DOHH2 (cell line): ENCODE data around the gene BDH1.

Source experiments
- EZH2phosphoT487 ChIP-seq: fragments of 200-600 bp; sonication (generic); IDR thresholded peaks from 2 replicates; pipeline ENCODE4 v1.6.1; 2017; ENCODE audit warnings: borderline replicate concordance, mild to moderate bottlenecking, antibody characterized with exemption, low read length, moderate library complexity, mixed read lengths
- TF ChIP-seq, protein P1 (sequence below): fragments of 200-600 bp; sonication (generic); IDR thresholded peaks from one replicate; pipeline ENCODE4 v1.5.1; 2014; ENCODE audit warnings: antibody characterized with exemption, mild to moderate bottlenecking, low read depth, low read length; ENCODE audit not compliant: poor library complexity, severe bottlenecking

DNA sequence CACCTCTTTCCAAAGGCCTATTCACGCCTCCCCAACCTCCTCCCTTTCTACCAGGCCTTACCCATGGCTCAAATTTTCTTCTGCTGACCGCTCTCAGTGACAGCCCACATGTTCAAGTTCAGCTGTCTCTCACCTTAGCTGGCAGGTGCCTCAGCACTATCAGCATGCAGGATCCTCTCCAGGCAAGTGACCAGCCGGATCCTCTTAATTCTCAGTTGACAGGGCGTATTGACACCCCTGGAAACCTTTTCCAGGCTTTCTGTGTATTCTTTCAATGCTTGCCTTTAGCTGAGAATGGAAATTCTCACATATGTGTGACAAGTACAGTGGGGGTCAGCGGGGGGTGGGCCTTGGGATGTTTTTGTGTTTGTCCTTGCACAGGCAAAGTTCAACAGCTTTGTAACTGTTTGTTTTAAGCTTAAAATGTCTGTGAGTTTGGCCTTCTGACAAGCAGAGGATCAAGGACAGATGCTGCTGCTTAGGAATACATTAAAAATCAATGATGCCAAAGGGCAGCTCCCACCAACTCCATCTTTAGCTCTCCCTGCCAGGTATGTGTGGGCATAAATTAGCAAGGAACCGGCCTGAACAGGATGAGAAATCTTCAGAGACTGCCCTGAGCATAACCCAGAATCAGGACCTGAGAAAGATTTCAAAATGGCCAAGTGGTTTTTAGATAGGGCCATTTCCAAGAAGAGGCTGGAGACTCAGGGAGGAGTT, 17.4 kb upstream of the BDH1 start:
- TF ChIP-seq, protein P1, sequence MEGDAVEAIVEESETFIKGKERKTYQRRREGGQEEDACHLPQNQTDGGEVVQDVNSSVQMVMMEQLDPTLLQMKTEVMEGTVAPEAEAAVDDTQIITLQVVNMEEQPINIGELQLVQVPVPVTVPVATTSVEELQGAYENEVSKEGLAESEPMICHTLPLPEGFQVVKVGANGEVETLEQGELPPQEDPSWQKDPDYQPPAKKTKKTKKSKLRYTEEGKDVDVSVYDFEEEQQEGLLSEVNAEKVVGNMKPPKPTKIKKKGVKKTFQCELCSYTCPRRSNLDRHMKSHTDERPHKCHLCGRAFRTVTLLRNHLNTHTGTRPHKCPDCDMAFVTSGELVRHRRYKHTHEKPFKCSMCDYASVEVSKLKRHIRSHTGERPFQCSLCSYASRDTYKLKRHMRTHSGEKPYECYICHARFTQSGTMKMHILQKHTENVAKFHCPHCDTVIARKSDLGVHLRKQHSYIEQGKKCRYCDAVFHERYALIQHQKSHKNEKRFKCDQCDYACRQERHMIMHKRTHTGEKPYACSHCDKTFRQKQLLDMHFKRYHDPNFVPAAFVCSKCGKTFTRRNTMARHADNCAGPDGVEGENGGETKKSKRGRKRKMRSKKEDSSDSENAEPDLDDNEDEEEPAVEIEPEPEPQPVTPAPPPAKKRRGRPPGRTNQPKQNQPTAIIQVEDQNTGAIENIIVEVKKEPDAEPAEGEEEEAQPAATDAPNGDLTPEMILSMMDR = no peak
- no peak for TF ChIP-seq EZH2phosphoT487
